HG02610 (cell line): ENCODE results near the gene CCT8.
A peak's percentile ranks its signal among the peaks of the same experiment; 100 is the strongest.
"Not testable (repeated sequence)": the region's sequence is repeated elsewhere in the genome, so short reads cannot be mapped to it uniquely, and the experiment has no call there.

Source experiments
- ATAC-seq: cut with Tn5 transposase; IDR thresholded peaks from one replicate; pipeline ENCODE4 v1.9.1; 2021; ENCODE audit warnings: mild to moderate bottlenecking, moderate library complexity; ENCODE audit not compliant: unreplicated experiment

CCT8 gene

DNA sequence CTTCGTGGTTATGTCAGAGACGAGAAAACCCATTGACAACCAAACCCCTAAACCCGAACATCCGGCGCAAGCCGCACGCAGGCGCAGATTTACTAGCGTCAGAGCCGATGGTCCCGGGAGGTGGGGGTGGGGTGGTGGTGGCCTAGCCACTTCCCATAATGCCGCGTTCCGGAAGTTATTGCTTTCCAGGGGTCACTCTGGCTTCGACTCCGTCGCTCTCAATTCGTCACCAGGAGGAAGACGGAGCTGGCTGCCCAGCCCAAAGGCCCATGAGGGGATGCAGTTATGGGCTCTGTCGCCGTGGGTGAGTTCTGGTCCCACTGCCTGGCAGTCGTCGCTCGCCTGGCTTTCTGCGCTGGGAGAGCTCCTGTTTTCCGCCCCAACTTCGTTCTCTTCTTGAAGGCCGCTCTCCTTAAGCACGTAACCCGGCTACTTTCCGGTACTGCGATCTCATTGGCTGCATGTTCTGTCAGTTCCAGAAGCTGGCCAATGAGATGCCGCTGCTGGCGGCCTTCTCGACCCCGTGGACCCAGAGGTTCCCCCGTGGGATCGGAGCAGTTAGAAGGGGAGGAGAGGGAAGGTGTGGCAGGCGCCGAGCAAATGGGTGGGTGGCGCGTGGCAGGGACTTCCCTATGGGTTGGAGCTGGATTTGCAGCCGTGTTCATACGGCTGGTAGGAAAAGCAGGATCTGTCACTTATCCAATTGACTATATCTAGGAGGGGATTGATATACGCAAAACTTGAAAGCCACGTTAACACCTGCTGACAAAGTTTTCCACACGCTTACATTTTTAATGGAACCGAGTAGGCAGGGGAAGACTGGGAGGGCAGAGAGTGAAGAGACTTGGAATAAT lies 48.7 kb downstream of the CCT8 start, which contains the start of gene USP16:
Gene USP16, plus strand, starts transcription at position 195 of the 854 bp plus-strand sequence. CDS start 3,246 bp downstream, outside the sequence.
- peak; percentile 98 for ATAC-seq

DNA sequence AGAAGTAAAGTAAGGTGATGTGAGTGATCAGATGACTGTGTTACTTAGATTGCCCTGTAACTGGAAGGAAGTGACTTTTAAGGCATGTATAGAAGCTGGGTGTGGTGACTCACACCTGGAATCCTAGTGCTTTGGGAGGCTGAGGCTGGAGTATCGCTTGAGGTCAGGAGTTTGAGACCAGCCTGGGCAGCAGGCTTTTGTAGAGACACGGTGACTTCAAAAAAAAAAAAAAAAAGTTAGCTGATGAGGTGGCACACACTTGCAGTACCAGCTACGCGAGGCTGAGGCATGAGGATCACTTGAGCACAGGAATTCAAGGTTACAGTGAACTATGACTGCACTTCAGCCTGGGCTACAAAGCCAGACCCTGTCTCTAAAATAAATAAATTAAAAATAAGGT lies 51.3 kb downstream of the CCT8 start:
- no peak for ATAC-seq

DNA sequence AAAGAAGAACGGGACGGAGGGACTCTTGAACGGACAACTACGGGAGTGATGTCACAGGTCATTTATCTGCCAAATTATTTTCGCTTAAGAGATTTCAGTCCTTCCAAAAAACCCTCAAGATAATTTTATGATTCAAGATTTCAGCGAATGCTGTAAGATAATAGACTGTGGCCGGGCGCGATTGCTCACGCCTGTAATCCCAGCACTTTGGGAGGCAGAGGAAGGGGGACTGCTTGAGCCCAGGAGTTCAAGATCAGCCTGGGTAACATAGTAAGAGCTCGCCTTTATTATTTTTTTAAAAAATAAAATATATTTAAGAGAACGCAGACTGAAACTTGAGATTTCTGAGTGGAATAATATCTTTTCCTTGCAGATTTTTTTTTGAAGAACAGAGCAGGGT lies 54.9 kb downstream of the CCT8 start:
- ATAC-seq: peak; percentile 12

DNA sequence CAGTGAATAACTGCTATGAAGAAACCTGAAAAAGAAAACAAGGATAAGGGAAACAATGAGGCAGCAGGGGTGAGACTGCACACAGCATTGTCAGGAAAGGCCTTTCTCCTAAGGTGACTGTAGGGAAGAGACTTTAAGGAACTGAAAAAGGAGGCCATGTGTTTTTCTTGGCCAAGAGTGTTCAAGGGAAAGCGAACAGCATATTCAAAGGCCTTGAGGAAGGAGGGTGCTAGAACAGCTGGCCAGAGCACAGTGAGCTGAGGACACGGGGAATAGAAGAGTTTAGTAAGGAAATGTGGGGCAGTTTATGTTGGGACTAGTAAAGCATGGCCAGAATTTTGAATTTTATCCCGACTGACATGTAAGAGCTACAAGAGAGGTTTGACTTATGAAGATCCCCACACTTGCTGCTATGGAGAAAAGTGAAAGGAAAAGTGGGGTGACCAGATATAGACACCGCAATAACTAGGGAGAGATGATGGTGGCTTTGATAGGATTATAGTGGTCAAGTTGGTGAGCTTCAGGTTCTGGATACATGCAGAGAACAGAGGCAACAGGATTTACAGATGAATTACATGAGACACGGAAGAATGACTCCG lies 55.7 kb downstream of the CCT8 start:
- ATAC-seq: no peak

DNA sequence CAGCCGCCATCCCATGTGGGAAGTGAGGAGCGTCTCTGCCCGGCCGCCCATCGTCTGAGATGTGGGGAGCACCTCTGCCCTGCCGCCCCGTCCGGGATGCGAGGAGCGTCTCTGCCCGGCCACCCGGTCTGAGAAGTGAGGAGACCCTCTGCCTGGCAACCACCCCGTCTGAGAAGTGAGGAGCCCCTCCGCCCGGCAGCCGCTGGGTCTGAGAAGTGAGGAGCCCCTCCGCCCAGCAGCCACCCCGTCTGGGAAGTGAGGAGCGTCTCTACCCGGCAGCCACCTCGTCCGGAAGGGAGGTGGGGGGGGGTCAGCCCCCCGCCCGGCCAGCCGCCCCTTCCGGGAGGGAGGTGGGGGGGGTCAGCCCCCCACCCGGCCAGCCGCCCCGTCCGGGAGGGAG lies 62.2 kb downstream of the CCT8 start:
- not testable (repeated sequence) for ATAC-seq

DNA sequence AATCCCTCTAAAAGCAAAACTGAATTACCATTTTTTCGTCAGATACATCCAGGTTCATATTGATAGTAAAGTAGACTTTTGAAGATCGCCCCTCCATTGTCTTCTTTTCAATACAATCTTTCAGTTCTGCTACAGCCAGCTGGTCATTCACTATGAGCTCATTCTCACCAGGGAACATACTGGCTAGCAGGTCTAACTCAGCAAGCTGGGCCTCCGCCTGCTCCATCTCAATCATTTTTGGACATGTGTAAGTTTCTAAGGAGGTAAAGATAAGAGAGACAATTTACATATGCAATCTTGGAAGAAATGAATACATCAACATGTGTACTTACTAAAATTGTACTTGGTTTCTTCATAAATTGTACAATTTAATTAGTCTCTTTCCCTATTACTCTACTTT lies 65.1 kb downstream of the CCT8 start:
- ATAC-seq: no peak

DNA sequence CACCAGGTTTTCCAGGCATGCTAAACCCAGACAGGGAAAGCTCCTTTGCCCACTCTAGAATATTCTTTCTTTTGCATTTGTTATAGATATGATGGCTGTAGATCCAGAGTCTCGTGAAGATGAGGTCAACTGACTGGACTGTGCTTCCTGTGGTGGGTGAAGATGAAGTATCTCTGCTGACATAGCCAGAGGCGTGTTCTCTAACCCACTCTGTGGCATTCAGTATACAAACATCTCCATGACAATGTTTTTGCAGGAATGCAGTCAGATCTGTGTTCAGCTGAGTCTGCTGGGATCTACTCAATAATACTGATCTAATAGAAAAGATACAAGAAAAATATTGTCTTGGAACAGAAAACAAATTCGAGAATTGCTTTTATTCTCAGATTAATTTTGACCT lies 65.6 kb downstream of the CCT8 start:
- ATAC-seq: no peak

DNA sequence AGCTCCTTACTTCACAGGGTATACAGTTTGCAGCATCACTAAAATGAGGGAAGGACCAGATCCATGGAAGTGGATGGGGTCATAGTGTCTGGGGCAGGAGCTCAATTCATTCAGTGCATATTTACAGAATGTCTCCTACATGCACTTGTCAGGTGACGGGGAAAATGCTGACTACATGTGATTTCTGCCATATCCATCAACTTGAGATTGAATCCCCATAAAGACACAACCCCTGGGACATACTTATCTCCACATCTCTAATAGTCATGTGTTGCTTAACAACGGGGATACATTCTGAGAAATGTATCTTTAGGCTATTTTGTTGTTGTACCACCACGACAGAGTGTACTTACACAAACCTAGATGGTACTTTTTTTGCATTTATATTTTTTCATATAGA lies 66.3 kb downstream of the CCT8 start:
- ATAC-seq: no peak
